IPS DF 6.9 (cell line): Measurements from ENCODE around the gene RABGAP1L.

ENCODE experiments used
- DNase-seq: peaks from one replicate; pipeline ENCODE4 v3.0.0-alpha.2; 2013; ENCODE audit warnings: low read depth, low spot score
- H3K27ac ChIP-seq: one replicate; pipeline ENCODE4 v1.5.1; 2013; ENCODE audit warnings: low read length, control low read depth
- H3K27me3 ChIP-seq: 2 replicates; pipeline ENCODE4 v1.6.1; 2013; ENCODE audit warnings: mild to moderate bottlenecking, low read length; ENCODE audit not compliant: control insufficient read depth, insufficient read depth
- H3K36me3 ChIP-seq: 2 replicates; pipeline ENCODE4 v1.6.1; 2013; ENCODE audit warnings: low read length; ENCODE audit not compliant: control insufficient read depth, insufficient read depth
- H3K4me1 ChIP-seq: 2 replicates; pipeline ENCODE4 v1.6.1; 2013; ENCODE audit warnings: low read length; ENCODE audit not compliant: control insufficient read depth, insufficient read depth
- H3K4me3 ChIP-seq: 2 replicates; pipeline ENCODE4 v1.5.1; 2013; ENCODE audit warnings: mild to moderate bottlenecking, low read length
- H3K9me3 ChIP-seq: 2 replicates; pipeline ENCODE4 v1.6.1; 2013; ENCODE audit warnings: low read length, inconsistent platforms; ENCODE audit not compliant: control insufficient read depth, insufficient read depth
- WGBS: extraction: QIAGEN DNeasy Blood & Tissue Kit; methylation state at CpG from one replicate; pipeline ENCODE4 v1.1.7; 2013; ENCODE audit warnings: mixed read lengths, missing lambda C conversion rate; ENCODE audit not compliant: insufficient read length, insufficient coverage; 5-methylcytosine and 5-hydroxymethylcytosine counted together

The RABGAP1L gene

GRCh38 chr1:174265282-174265681 is 106.0 kb downstream of the RABGAP1L start:
- Histone ChIP-seq H3K36me3 (no peaks in the 10 kb centered on the region), H3K27me3 (no peaks in the 10 kb centered on the region), H3K9me3 (no peaks in the 10 kb centered on the region), H3K27ac (no peak overlapping the region), H3K4me1 (no peaks in the 10 kb centered on the region), H3K4me3 (no peak overlapping the region)
- no peak for DNase-seq

GRCh38 chr1:174266476-174266875 is 107.2 kb downstream of the RABGAP1L start:
- Histone ChIP-seq H3K27ac (no peak overlapping the region), H3K36me3 (no peaks in the 10 kb centered on the region), H3K9me3 (no peaks in the 10 kb centered on the region), H3K27me3 (no peaks in the 10 kb centered on the region), H3K4me3 (no peak overlapping the region), H3K4me1 (no peaks in the 10 kb centered on the region)
- no CpG with 5 or more reads among the region's 2 CpGs for WGBS
- DNase-seq: no peak

DNA sequence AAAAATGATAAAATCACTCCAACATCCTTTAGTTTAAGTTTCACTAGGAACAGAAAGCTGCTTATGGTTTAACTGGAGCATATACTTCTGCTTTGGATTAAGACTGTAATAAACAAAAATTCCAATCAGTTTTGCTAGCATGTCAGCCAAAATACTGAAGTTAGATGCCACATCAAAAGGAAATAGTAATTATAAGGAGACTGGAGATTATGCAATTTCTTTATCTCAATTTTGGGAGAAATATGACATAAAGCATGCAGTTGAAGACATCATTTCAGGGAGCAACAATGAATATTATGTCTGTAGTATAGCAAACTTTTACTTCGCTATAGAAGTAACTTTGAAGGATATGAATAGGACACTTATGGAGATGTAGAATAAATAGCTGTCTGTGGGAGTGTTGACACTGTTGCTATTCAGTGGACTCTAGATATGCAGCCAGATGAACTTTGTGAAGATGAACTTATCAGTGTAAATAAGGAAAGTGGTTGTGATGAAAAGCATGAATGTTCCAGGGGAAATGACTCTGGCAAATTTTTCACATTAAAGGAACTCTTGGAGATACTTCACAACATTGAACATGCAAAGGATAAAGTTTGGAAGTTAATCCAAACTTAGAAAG is 107.8 kb downstream of the RABGAP1L start:
- Histone ChIP-seq H3K4me1 (no peaks in the 10 kb centered on the region), H3K27ac (no peak overlapping the region), H3K9me3 (no peaks in the 10 kb centered on the region), H3K36me3 (no peaks in the 10 kb centered on the region), H3K4me3 (no peak overlapping the region), H3K27me3 (no peaks in the 10 kb centered on the region)
- WGBS: no CpG with 5 or more reads among the region's 1 CpG
- no peak for DNase-seq

GRCh38 chr1:174269989-174270651 is 110.8 kb downstream of the RABGAP1L start:
- WGBS: no CpG with 5 or more reads among the region's 1 CpG
- no peaks in the 10 kb centered on the region for H3K4me1 ChIP-seq
- H3K36me3 ChIP-seq: no peaks in the 10 kb centered on the region
- no peaks in the 10 kb centered on the region for H3K9me3 ChIP-seq
- H3K27ac ChIP-seq: no peak overlapping the region
- H3K4me3 ChIP-seq: no peak overlapping the region
- no peaks in the 10 kb centered on the region for H3K27me3 ChIP-seq
- DNase-seq: no peak

- no peak overlapping the region for H3K27ac ChIP-seq
- DNase-seq: no peak
- no peaks in the 10 kb centered on the region for H3K9me3 ChIP-seq
- no peaks in the 10 kb centered on the region for H3K36me3 ChIP-seq
- H3K4me3 ChIP-seq: no peak overlapping the region
- no peaks in the 10 kb centered on the region for H3K4me1 ChIP-seq
- no peaks in the 10 kb centered on the region for H3K27me3 ChIP-seq
Measured at GRCh38 chr1:174273190-174273589, 113.9 kb downstream of the RABGAP1L start.

- Histone ChIP-seq H3K27ac (no peak overlapping the region), H3K4me1 (no peaks in the 10 kb centered on the region), H3K36me3 (no peaks in the 10 kb centered on the region), H3K4me3 (no peak overlapping the region), H3K9me3 (no peaks in the 10 kb centered on the region), H3K27me3 (no peaks in the 10 kb centered on the region)
- no peak for DNase-seq
Measured at GRCh38 chr1:174273776-174274175, 114.5 kb downstream of the RABGAP1L start.

DNA sequence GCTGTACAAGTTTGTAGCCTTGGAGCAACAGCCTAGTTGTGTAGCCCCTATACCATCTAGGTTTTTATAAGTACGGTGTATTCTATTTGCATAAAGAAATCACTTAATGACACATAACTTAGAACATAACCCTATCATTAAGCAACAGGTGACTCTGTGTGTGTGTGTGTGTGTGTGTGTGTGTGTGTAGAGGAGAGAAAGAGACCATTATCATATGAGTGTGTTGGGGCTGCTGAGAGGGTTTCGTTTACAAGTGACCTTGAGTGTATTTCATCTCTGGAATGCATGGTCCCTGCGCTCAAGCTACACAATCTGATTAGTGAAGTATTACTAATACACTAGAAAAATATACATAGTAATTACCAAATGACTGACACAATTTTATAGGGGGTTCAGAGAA is 115.1 kb downstream of the RABGAP1L start:
- no CpG with 5 or more reads among the region's 3 CpGs for WGBS
- no peak overlapping the region for H3K27ac ChIP-seq
- no peak for DNase-seq
- H3K4me3 ChIP-seq: no peak overlapping the region
- H3K9me3 ChIP-seq: no peaks in the 10 kb centered on the region
- H3K27me3 ChIP-seq: no peaks in the 10 kb centered on the region
- no peaks in the 10 kb centered on the region for H3K36me3 ChIP-seq
- H3K4me1 ChIP-seq: no peaks in the 10 kb centered on the region

DNA sequence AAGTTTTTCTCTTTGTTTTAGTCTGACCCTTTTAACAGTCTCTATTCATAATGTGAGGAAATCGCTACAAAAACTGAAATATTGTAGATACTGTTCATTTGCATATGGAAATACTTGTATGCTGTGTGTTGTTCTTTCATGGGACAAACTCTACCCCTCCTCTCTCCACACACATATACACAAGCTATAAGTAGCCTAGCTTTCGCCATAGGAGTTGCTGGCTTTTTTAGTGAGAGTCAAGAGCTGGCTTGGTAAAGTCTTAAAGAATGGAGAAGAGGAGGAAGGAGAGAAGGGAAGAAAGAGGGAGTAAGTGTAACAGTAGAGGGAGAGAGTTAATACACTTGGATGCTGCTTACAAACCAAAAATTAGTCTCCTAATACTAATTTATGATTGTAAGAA is 115.6 kb downstream of the RABGAP1L start:
- Histone ChIP-seq H3K4me3 (no peak overlapping the region), H3K27ac (no peak overlapping the region), H3K4me1 (no peaks in the 10 kb centered on the region), H3K36me3 (no peaks in the 10 kb centered on the region), H3K27me3 (no peaks in the 10 kb centered on the region), H3K9me3 (no peaks in the 10 kb centered on the region)
- WGBS: no CpG with 5 or more reads among the region's 2 CpGs
- DNase-seq: no peak

- Histone ChIP-seq H3K36me3 (no peaks in the 10 kb centered on the region), H3K4me1 (no peaks in the 10 kb centered on the region), H3K27ac (no peak overlapping the region), H3K4me3 (no peak overlapping the region), H3K27me3 (no peaks in the 10 kb centered on the region), H3K9me3 (no peaks in the 10 kb centered on the region)
- no peak for DNase-seq
- WGBS: no CpG with 5 or more reads among the region's 1 CpG
Measured at GRCh38 chr1:174276087-174276486, 116.8 kb downstream of the RABGAP1L start.

DNA sequence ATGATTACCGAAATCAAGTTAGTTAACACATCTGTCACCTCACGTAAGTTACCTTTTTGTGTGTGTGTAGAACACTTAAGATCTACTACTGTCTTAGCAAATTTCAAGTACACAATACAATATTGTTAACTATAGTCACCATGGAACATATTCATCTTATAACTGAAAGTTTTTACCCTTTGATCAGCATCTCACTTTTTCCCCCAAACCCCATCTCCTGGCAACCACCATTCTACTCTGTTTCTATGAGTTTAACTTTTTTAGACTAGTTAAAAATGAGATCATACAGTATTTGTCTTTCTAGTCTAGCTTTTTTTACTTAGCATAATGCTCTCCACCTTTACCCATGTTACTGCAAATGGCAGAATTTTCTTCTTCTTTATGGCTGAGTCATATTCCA is 124.7 kb downstream of the RABGAP1L start:
- Histone ChIP-seq H3K4me1 (no peaks in the 10 kb centered on the region), H3K9me3 (no peaks in the 10 kb centered on the region), H3K36me3 (no peaks in the 10 kb centered on the region), H3K27ac (no peak overlapping the region), H3K27me3 (no peaks in the 10 kb centered on the region), H3K4me3 (no peak overlapping the region)
- WGBS: no CpG with 5 or more reads among the region's 2 CpGs
- no peak for DNase-seq

GRCh38 chr1:174286042-174286441 is 126.7 kb downstream of the RABGAP1L start:
- no peaks in the 10 kb centered on the region for H3K9me3 ChIP-seq
- WGBS: no CpG with 5 or more reads among the region's 1 CpG
- H3K27me3 ChIP-seq: no peaks in the 10 kb centered on the region
- no peak for DNase-seq
- no peaks in the 10 kb centered on the region for H3K4me1 ChIP-seq
- no peak overlapping the region for H3K27ac ChIP-seq
- no peaks in the 10 kb centered on the region for H3K36me3 ChIP-seq
- no peak overlapping the region for H3K4me3 ChIP-seq
